Esophagus muscularis mucosa (tissue), 3 donors: ENCODE results near the gene MLF2.

ENCODE experiments used
- CTCF ChIP-seq, 3 experiments: fragments of 200-600 bp in 2 of 3; fragments of 450-650 bp in 1 of 3; sonication (generic) in 2 of 3; IDR thresholded peaks; one replicate each; pipeline ENCODE4 v1.5.1; 2017 to 2019; ENCODE audit warnings: antibody characterized with exemption in 3 of 3, mild to moderate bottlenecking in 2 of 3, moderate library complexity in 1 of 3
- POLR2A ChIP-seq: fragments of 450-650 bp; IDR thresholded peaks from one replicate; pipeline ENCODE4 v1.6.1; 2017; ENCODE audit warnings: antibody characterized with exemption, moderate library complexity, mild to moderate bottlenecking, low read depth
- POLR2AphosphoS5 ChIP-seq, 2 donors: sonication (generic); formaldehyde crosslinking; IDR thresholded peaks; one replicate each; pipeline ENCODE4 v1.6.1; 2017; ENCODE audit warnings: antibody characterized with exemption in 2 of 2

DNA sequence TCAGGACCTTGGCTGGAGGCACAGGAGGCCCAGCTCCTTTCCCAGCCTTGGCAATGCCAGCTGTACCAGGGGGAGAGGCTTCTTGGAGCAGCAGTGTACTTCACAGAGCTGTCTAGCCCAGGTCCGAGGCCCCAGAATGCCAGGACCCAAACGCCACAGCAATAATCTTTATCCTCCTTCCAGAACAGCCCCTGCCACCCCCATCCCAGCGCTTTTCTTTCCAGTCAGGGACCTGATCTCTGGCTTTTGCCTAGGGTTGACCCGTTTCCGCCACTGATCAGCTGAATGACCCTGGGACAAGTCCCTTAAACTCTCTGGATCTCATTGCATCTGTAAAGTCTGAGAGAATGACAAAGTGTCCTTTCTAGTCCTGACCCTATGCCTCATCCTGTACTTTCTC is 24.4 kb upstream of the MLF2 start:
- TF ChIP-seq POLR2AphosphoS5 (IDR thresholded peaks at IDR 0.05) (no peak), CTCF (IDR thresholded peaks at IDR 0.05) (no peak), POLR2A (no peak)
